Progenitor cell of endocrine pancreas (in vitro differentiated cells): Measurements from ENCODE around the gene NR1H4. TPM values are rescaled to one million over a fixed set of nuclear protein-coding genes. Genes with fewer than 3 reads are reported as not detected.
A peak's percentile ranks its signal among the peaks of the same experiment; 100 is the strongest.

Experiments
- DNase-seq: peaks from one replicate; pipeline ENCODE4 v3.0.0; 2021; ENCODE audit warnings: low spot score; ENCODE audit not compliant: unreplicated experiment
- H3K27ac Mint-ChIP-seq: 2 replicates; pipeline ENCODE4 v1.8.0; 2021; ENCODE audit warnings: mild to moderate bottlenecking, moderate library complexity, mixed read lengths
- H3K27me3 Mint-ChIP-seq: 2 replicates; pipeline ENCODE4 v1.8.0; 2021; ENCODE audit warnings: mixed read lengths
- H3K36me3 Mint-ChIP-seq: 2 replicates; pipeline ENCODE4 v1.8.0; 2022; ENCODE audit warnings: mixed read lengths; ENCODE audit not compliant: insufficient read depth
- H3K4me1 Mint-ChIP-seq: 2 replicates; pipeline ENCODE4 v1.8.0; 2021; ENCODE audit warnings: low read depth, mixed read lengths
- H3K4me3 Mint-ChIP-seq: 2 replicates; pipeline ENCODE4 v1.8.0; 2021; ENCODE audit warnings: low read depth, mild to moderate bottlenecking, moderate library complexity, mixed read lengths
- H3K9me3 Mint-ChIP-seq: 2 replicates; pipeline ENCODE4 v1.8.0; 2021; ENCODE audit warnings: low read depth, mixed read lengths
- total RNA-seq: library from RNA; stranded (reverse); gene quantifications from 2 replicates; pipeline ENCODE4 v1.2.1, GENCODE V29; 2021
- TF ChIP-seq, protein P1 (sequence below): fragments of 200-600 bp; sonication (generic); IDR thresholded peaks from one replicate; pipeline ENCODE4 v1.5.0; 2021; ENCODE audit warnings: antibody characterized with exemption, mild to moderate bottlenecking; ENCODE audit not compliant: unreplicated experiment

The NR1H4 gene
- total RNA-seq, 1 donor from 2014 or later, result not detected

GRCh38 chr12:100533376-100533775 is 59.7 kb downstream of the NR1H4 start:
- Mint-ChIP-seq H3K36me3 (no peaks in the 10 kb centered on the region), H3K9me3 (no peaks in the 10 kb centered on the region), H3K4me3 (no peak overlapping the region), H3K27ac (no peak overlapping the region), H3K4me1 (no peaks in the 10 kb centered on the region), H3K27me3 (peaks cover 5% of the 10 kb centered on the region)
- no peak for DNase-seq
- TF ChIP-seq, protein P1, sequence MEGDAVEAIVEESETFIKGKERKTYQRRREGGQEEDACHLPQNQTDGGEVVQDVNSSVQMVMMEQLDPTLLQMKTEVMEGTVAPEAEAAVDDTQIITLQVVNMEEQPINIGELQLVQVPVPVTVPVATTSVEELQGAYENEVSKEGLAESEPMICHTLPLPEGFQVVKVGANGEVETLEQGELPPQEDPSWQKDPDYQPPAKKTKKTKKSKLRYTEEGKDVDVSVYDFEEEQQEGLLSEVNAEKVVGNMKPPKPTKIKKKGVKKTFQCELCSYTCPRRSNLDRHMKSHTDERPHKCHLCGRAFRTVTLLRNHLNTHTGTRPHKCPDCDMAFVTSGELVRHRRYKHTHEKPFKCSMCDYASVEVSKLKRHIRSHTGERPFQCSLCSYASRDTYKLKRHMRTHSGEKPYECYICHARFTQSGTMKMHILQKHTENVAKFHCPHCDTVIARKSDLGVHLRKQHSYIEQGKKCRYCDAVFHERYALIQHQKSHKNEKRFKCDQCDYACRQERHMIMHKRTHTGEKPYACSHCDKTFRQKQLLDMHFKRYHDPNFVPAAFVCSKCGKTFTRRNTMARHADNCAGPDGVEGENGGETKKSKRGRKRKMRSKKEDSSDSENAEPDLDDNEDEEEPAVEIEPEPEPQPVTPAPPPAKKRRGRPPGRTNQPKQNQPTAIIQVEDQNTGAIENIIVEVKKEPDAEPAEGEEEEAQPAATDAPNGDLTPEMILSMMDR, result no peak

- Mint-ChIP-seq H3K27ac (no peak overlapping the region), H3K4me1 (peaks cover 4% of the 10 kb centered on the region), H3K4me3 (no peak overlapping the region), H3K9me3 (peaks cover 3% of the 10 kb centered on the region), H3K36me3 (no peaks in the 10 kb centered on the region), H3K27me3 (peaks cover 2% of the 10 kb centered on the region)
- no peak for DNase-seq
- TF ChIP-seq, protein P1, result no peak
These were observed 61.1 kb downstream of the NR1H4 start for GRCh38 chr12:100534625-100535227.

GRCh38 chr12:100539202-100539601 is 65.5 kb downstream of the NR1H4 start:
- Mint-ChIP-seq H3K36me3 (no peaks in the 10 kb centered on the region), H3K9me3 (peaks cover 4% of the 10 kb centered on the region), H3K27me3 (no peaks in the 10 kb centered on the region), H3K4me3 (no peak overlapping the region), H3K27ac (no peak overlapping the region), H3K4me1 (peaks cover 5% of the 10 kb centered on the region)
- TF ChIP-seq, protein P1, result no peak
- DNase-seq, result peak; percentile 67

DNA sequence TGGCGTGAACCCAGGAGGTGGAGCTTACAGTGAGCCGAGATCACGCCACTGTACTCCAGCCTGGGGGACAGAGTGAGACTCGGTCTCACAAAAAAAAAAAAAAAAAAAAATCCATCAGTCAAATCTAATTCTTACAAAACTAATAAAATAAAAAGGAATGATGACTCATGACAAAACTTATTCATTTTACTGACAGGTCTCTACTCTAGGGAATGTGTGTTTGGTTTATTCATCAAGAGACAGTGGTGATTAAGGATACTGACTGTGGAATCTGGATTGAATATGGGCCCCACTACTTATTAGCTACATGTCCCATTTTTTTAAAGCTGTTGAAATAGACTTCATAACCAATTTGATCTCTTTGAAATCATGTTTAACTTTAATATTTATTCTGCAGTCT is 70.5 kb downstream of the NR1H4 start:
- no peak for DNase-seq
- Mint-ChIP-seq H3K9me3 (peaks cover 4% of the 10 kb centered on the region), H3K27me3 (no peaks in the 10 kb centered on the region), H3K4me1 (peaks cover 3% of the 10 kb centered on the region), H3K36me3 (no peaks in the 10 kb centered on the region), H3K27ac (no peak overlapping the region), H3K4me3 (no peak overlapping the region)
- TF ChIP-seq, protein P1, result no peak

GRCh38 chr12:100545092-100545491 is 71.4 kb downstream of the NR1H4 start:
- no peak overlapping the region for H3K4me3 Mint-ChIP-seq

More at GRCh38 chr12:100545092-100545491, 71.4 kb downstream of the NR1H4 start:
- Mint-ChIP-seq H3K27me3 (no peaks in the 10 kb centered on the region), H3K9me3 (no peaks in the 10 kb centered on the region), H3K4me1 (no peaks in the 10 kb centered on the region), H3K27ac (no peak overlapping the region), H3K36me3 (no peaks in the 10 kb centered on the region)
- TF ChIP-seq, protein P1, result no peak
- DNase-seq, result no peak
